Measurements from ENCODE around the gene LRIG1.
A peak's percentile ranks its signal among the peaks of the same experiment; 100 is the strongest.

DNA sequence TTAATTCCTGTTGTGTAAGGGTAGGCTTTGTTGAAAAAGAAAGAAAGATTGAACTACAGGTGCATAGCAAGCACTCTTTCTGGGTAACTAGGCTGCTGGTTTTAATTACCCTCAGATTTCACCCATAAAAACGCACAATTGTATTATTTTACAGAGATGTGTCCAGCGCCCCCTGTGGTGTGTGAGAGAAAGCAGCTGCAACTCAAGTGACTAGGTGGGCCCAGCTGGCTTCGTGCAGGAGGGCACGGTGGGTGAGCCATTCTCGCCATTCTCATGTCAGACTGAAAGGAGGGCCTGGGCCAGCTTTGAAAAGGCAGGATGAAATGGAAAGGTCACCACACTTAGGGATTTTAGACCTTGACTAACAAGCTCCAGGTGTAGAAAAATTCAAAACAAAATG lies 122.6 kb downstream of the LRIG1 start:
- TF ChIP-seq CTCF (IDR thresholded peaks at IDR 0.05; ENCODE audit: low read depth, low read length, poor library complexity, severe bottlenecking): peak; percentile 89
- no peak for TF ChIP-seq EZH2phosphoT487 (IDR thresholded peaks at IDR 0.05; ENCODE audit: borderline replicate concordance, low read length)
